ENCODE data around the gene INPP5J. TPM values are rescaled to one million over a fixed set of nuclear protein-coding genes. Genes with fewer than 3 reads are reported as not detected.

Gene INPP5J
- total and polyA plus RNA-seq, 2 of the 13 experiments (the other 11 are each of a cell fraction or from before 2014, with no cell fraction given) = 0.24 to 1.1 TPM

GRCh38 chr22:31080848-31081649, 41.7 kb upstream of the INPP5J start, which contains the start of gene SMTN (continued):
- TF ChIP-seq ARID4A (CRISPR knock-in tag; IDR thresholded peaks at IDR 0.05; ENCODE audit: borderline replicate concordance) (peak; percentile 36; the same call in 1 of the 2 replicates), E2F5 (CRISPR knock-in tag; conservative IDR thresholded peaks at IDR 0.05) (peak; percentile 64; the same call in 1 of the 2 replicates), MTA3 (CRISPR knock-in tag; IDR thresholded peaks at IDR 0.05) (no peak), JARID2 (CRISPR knock-in tag; IDR thresholded peaks at IDR 0.05; ENCODE audit: insufficient replicate concordance) (no peak), ZNF503 (CRISPR knock-in tag; IDR thresholded peaks at IDR 0.05) (no peak), MYC (CRISPR knock-in tag; IDR thresholded peaks at IDR 0.05; ENCODE audit: borderline replicate concordance) (0 out of 2 replicates have a peak, but pooled peaks have one; percentile 21), KMT2A (CRISPR knock-in tag; IDR thresholded peaks at IDR 0.05) (no peak), ZNF547 (CRISPR knock-in tag; IDR thresholded peaks at IDR 0.05) (peak; percentile 28; the same call in 1 of the 2 replicates), POGK (CRISPR knock-in tag; conservative IDR thresholded peaks at IDR 0.05) (peak; percentile 38; the same call in 1 of the 2 replicates), TRAFD1 (CRISPR knock-in tag; IDR thresholded peaks at IDR 0.05; ENCODE audit: borderline replicate concordance) (no peak), SKI (IDR thresholded peaks at IDR 0.05; ENCODE audit: partially characterized antibody) (peak; percentile 48), POLR2A (IDR thresholded peaks at IDR 0.05; ENCODE audit: insufficient read depth in 1 of 2, low read depth in 2 of 2, low read length in 2 of 2) (peak; percentile 77 to 93; a peak in 3 of 4 replicates), ZNF543 (CRISPR knock-in tag; IDR thresholded peaks at IDR 0.05) (peak; percentile 64; the same call in 1 of the 2 replicates), HMGA1 (CRISPR knock-in tag; conservative IDR thresholded peaks at IDR 0.05) (no peak), ARNT2 (CRISPR knock-in tag; IDR thresholded peaks at IDR 0.05; ENCODE audit: low read depth) (peak; percentile 61), KDM6A (CRISPR knock-in tag; IDR thresholded peaks at IDR 0.05; ENCODE audit: low read depth) (no peak), SATB2 (CRISPR knock-in tag; IDR thresholded peaks at IDR 0.05) (no peak)
